Measurements from ENCODE around the gene NWD2. TPM values are rescaled to one million over a fixed set of nuclear protein-coding genes. Genes with fewer than 3 reads are reported as not detected.
"Not testable (repeated sequence)": the region's sequence is repeated elsewhere in the genome, so short reads cannot be mapped to it uniquely, and the experiment has no call there.

The NWD2 gene
- total RNA-seq, 2 experiments from 2014 or later: not detected

DNA sequence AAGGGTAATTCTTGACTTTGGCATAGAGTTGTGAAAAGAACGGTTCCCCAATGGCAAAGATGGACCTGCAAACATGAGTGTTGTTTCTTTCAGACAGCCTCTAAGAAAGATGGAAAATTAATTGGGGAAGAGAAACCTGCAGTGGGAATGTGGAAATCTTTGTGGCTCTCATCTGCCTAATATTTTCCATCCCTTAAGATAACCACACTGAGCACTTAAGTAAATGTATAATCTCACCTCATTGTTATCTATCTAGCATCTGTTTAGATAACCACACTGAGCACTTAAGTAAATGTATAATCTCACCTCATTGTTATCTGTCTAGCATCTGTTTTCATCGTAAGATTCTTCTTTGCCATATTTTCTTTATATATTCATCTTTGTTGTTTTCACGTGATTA, 149.3 kb downstream of the NWD2 start:
- H3K9me3 ChIP-seq (ENCODE audit: control insufficient read depth in 1 of 2, insufficient read depth in 1 of 2, low read length in 2 of 2): no peaks in the 10 kb centered on the region
- DNase-seq: no peak
- no peak for ATAC-seq (ENCODE audit: poor library complexity)
- no peak overlapping the region for H3K27ac ChIP-seq (ENCODE audit: low read depth in 1 of 2, low read length in 2 of 2)
- TF ChIP-seq, protein P1, sequence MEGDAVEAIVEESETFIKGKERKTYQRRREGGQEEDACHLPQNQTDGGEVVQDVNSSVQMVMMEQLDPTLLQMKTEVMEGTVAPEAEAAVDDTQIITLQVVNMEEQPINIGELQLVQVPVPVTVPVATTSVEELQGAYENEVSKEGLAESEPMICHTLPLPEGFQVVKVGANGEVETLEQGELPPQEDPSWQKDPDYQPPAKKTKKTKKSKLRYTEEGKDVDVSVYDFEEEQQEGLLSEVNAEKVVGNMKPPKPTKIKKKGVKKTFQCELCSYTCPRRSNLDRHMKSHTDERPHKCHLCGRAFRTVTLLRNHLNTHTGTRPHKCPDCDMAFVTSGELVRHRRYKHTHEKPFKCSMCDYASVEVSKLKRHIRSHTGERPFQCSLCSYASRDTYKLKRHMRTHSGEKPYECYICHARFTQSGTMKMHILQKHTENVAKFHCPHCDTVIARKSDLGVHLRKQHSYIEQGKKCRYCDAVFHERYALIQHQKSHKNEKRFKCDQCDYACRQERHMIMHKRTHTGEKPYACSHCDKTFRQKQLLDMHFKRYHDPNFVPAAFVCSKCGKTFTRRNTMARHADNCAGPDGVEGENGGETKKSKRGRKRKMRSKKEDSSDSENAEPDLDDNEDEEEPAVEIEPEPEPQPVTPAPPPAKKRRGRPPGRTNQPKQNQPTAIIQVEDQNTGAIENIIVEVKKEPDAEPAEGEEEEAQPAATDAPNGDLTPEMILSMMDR (IDR thresholded peaks at IDR 0.05): no peak
- ChIA-PET CTCF (no interaction called here), POLR2A (no interaction called here)
- Mint-ChIP-seq H3K27ac (no peak overlapping the region), H3K9me3 (no peaks in the 10 kb centered on the region), H3K36me3 (ENCODE audit: low read depth) (no peaks in the 10 kb centered on the region), H3K27me3 (peaks cover 31% of the 10 kb centered on the region), H3K4me1 (ENCODE audit: low read depth) (no peaks in the 10 kb centered on the region), H3K4me3 (no peak overlapping the region)
- no peak overlapping the region for H3K4me3 ChIP-seq (ENCODE audit: low read length)
- H3K4me1 ChIP-seq (ENCODE audit: insufficient read depth, low read length): no peaks in the 10 kb centered on the region
- H3K36me3 ChIP-seq (ENCODE audit: insufficient read depth, low read length): no peaks in the 10 kb centered on the region
- H3K27me3 ChIP-seq (ENCODE audit: control insufficient read depth in 1 of 2, insufficient read depth in 2 of 2, low read length in 2 of 2): no peaks in the 10 kb centered on the region
- intact Hi-C loops (cut with DNase I, micrococcal nuclease): loop anchor here (5.0 kb wide), 2 partner anchors 977 to 1047 kb away; no protein-coding TSS in a partner anchor

DNA sequence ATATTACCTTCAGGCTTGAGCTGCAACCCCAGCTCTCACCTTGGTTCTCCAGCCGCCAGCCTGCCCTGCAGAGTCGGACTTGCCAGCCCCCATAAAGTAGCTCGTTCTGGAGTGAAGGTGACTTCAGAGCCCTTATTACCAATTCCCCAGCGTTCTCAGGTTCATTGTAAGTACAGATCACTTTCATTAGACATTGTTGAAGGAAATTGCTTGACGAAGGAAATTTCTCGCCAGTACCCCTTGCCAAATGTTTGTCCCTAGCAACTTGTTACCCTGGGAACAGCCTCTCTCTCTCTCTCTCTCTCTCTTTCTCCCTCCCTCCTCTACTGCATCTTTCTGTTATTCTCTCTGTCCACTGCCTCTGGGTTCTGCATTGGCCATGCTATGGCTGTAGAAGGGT, 153.0 kb downstream of the NWD2 start:
- TF ChIP-seq, protein P1 (IDR thresholded peaks at IDR 0.05): no peak
- H3K4me1 Mint-ChIP-seq (ENCODE audit: low read depth): no peaks in the 10 kb centered on the region
- H3K27ac Mint-ChIP-seq: no peak overlapping the region
- DNase-seq (no peak), ATAC-seq (ENCODE audit: poor library complexity) (no peak)
- Histone ChIP-seq H3K36me3 (ENCODE audit: insufficient read depth, low read length) (no peaks in the 10 kb centered on the region), H3K27me3 (ENCODE audit: control insufficient read depth in 1 of 2, insufficient read depth in 2 of 2, low read length in 2 of 2) (peaks cover 0 to 4% of the 10 kb centered on the region in 2 experiments), H3K9me3 (ENCODE audit: control insufficient read depth in 1 of 2, insufficient read depth in 1 of 2, low read length in 2 of 2) (no peaks in the 10 kb centered on the region), H3K4me3 (ENCODE audit: low read length) (no peak overlapping the region), H3K27ac (ENCODE audit: low read depth in 1 of 2, low read length in 2 of 2) (no peak overlapping the region), H3K4me1 (ENCODE audit: insufficient read depth, low read length) (no peaks in the 10 kb centered on the region)
- intact Hi-C loops (cut with DNase I, micrococcal nuclease): no loop called here
- ChIA-PET CTCF (no interaction called here), POLR2A (no interaction called here)
- no peak overlapping the region for H3K4me3 Mint-ChIP-seq
- H3K27me3 Mint-ChIP-seq: peaks cover 37% of the 10 kb centered on the region
- H3K9me3 Mint-ChIP-seq: no peaks in the 10 kb centered on the region
- no peaks in the 10 kb centered on the region for H3K36me3 Mint-ChIP-seq (ENCODE audit: low read depth)

DNA sequence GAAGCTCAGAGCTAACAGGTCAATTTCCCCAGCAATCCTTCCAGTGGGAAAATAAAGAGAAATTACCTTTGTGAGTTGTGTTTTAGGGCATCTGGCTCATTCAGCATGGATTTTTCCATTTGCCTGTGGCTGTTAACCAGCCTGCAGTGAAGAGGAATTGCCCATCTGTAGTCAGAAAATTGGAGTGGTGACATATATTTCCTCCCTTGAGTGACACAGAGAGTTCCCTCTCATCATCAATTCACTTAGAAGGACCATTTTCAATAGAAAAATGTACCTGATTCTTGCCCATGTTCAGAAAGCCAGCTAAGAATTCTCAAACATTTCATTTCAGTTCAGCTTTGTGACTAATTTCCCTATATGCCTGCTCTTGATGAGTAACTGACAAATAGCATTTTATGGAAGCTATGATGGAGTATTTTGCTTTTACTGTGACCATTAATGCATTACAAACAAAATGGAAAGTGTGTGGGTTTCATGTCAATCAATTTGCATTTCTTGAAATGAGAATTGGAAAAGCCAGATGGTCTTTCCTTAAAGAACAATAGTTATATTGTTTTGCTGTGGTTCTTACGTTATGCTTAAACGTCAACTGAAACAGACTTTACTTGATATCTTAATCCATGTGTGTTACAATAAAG, 155.8 kb downstream of the NWD2 start:
- ATAC-seq (ENCODE audit: poor library complexity) (no peak), DNase-seq (no peak)
- H3K4me3 Mint-ChIP-seq: no peak overlapping the region
- Histone ChIP-seq H3K4me3 (ENCODE audit: low read length) (no peak overlapping the region), H3K27me3 (ENCODE audit: control insufficient read depth in 1 of 2, insufficient read depth in 2 of 2, low read length in 2 of 2) (peaks cover 0 to 4% of the 10 kb centered on the region in 2 experiments), H3K4me1 (ENCODE audit: insufficient read depth, low read length) (no peaks in the 10 kb centered on the region), H3K36me3 (ENCODE audit: insufficient read depth, low read length) (no peaks in the 10 kb centered on the region), H3K27ac (ENCODE audit: low read depth in 1 of 2, low read length in 2 of 2) (no peak overlapping the region), H3K9me3 (ENCODE audit: control insufficient read depth in 1 of 2, insufficient read depth in 1 of 2, low read length in 2 of 2) (no peaks in the 10 kb centered on the region)
- CTCF ChIA-PET: no interaction called here
- no peak overlapping the region for H3K27ac Mint-ChIP-seq
- H3K9me3 Mint-ChIP-seq: no peaks in the 10 kb centered on the region
- POLR2A ChIA-PET: no interaction called here
- TF ChIP-seq, protein P1 (IDR thresholded peaks at IDR 0.05): no peak
- no peaks in the 10 kb centered on the region for H3K36me3 Mint-ChIP-seq (ENCODE audit: low read depth)
- no peaks in the 10 kb centered on the region for H3K4me1 Mint-ChIP-seq (ENCODE audit: low read depth)
- H3K27me3 Mint-ChIP-seq: peaks cover 38% of the 10 kb centered on the region
- intact Hi-C loops (cut with DNase I, micrococcal nuclease): no loop called here

DNA sequence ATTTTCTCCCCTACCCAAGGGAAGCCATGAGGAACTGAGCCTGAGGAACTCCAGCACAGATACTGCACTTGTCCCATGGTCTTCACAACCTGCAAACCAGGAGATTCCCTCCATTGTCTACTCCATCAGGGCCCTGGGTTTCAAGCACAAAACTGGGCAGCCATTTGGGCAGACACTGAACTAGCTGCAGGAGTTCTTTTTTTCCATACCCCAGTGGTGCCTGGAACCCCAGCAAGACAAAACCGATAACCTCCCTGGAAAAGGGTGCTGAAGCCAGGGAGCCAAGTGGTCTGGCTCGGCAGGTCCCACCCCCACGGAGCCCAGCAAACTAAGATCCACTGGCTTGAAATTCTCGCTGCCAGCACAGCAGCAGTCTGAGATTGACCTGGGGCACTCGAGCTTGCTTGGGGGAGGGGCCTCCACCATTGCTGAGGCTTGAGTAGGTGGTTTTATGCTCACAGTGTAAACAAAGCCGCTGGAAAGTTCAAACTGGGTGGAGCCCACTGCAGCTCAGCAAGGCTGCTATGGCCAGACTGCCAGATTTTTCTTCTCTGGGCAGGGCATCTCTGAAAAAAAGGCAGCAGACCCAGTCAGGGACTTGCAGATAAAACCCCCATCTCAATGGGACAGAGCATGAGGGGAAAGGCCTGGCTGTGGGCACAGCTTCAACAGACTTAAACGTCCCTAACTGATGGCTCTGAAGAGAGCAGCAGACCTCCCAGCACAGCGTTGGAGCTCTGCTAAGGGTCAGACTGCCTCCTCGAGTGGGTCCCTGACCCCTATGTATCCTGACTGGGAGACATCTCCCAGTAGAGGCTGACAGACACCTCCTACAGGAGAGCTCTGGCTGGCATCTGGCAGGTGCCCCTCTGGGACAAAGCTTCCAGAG, 163.6 kb downstream of the NWD2 start:
- ATAC-seq (ENCODE audit: poor library complexity); H3K9me3 Mint-ChIP-seq; H3K27ac ChIP-seq (ENCODE audit: low read depth in 1 of 2, low read length in 2 of 2); H3K4me3 Mint-ChIP-seq; POLR2A ChIA-PET; H3K27ac Mint-ChIP-seq; H3K4me1 ChIP-seq (ENCODE audit: insufficient read depth, low read length); H3K9me3 ChIP-seq (ENCODE audit: control insufficient read depth in 1 of 2, insufficient read depth in 1 of 2, low read length in 2 of 2); CTCF ChIA-PET; H3K27me3 ChIP-seq (ENCODE audit: control insufficient read depth in 1 of 2, insufficient read depth in 2 of 2, low read length in 2 of 2); H3K4me3 ChIP-seq (ENCODE audit: low read length); intact Hi-C loops (cut with DNase I, micrococcal nuclease); DNase-seq; H3K36me3 Mint-ChIP-seq (ENCODE audit: low read depth); H3K36me3 ChIP-seq (ENCODE audit: insufficient read depth, low read length); H3K4me1 Mint-ChIP-seq (ENCODE audit: low read depth): not testable (repeated sequence)
- peaks cover 60% of the 10 kb centered on the region for H3K27me3 Mint-ChIP-seq

DNA sequence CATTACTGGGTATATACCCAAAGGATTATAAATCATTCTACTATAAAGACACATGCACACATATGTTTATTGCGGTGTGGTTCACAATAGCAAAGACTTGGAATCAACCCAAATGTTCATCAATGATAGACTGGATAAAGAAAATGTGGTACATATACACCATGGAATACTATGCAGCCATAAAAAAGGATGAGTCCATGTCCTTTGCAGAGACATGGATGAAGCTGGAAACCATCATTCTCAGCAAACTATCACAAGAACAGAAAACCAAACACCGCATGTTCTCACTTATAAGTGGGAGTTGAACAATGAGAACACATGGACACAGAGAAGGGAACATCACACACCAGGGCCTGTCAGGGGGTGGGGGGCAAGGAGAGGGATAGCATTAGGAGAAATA, 169.1 kb downstream of the NWD2 start:
- peaks cover 31% of the 10 kb centered on the region for H3K27me3 Mint-ChIP-seq
- H3K9me3 ChIP-seq (ENCODE audit: control insufficient read depth in 1 of 2, insufficient read depth in 1 of 2, low read length in 2 of 2); H3K9me3 Mint-ChIP-seq; H3K4me3 Mint-ChIP-seq; H3K4me1 ChIP-seq (ENCODE audit: insufficient read depth, low read length); DNase-seq; POLR2A ChIA-PET; H3K4me3 ChIP-seq (ENCODE audit: low read length); H3K36me3 Mint-ChIP-seq (ENCODE audit: low read depth); H3K27me3 ChIP-seq (ENCODE audit: control insufficient read depth in 1 of 2, insufficient read depth in 2 of 2, low read length in 2 of 2); intact Hi-C loops (cut with DNase I, micrococcal nuclease); H3K27ac Mint-ChIP-seq; CTCF ChIA-PET; H3K36me3 ChIP-seq (ENCODE audit: insufficient read depth, low read length); H3K27ac ChIP-seq (ENCODE audit: low read depth in 1 of 2, low read length in 2 of 2); ATAC-seq (ENCODE audit: poor library complexity); H3K4me1 Mint-ChIP-seq (ENCODE audit: low read depth): not testable (repeated sequence)

Data from CD4-positive, alpha-beta T cell (primary cell).